GM21526 (cell line): Measurements from ENCODE around the gene ANXA4.
"Not testable (repeated sequence)": the region's sequence is repeated elsewhere in the genome, so short reads cannot be mapped to it uniquely, and the experiment has no call there.

Experiments
- ATAC-seq: cut with Tn5 transposase; IDR thresholded peaks from one replicate; pipeline ENCODE4 v1.9.1; 2021; ENCODE audit warnings: moderate library complexity; ENCODE audit not compliant: unreplicated experiment, low FRiP score

ANXA4 gene

GRCh38 chr2:69718338-69718965, 23.5 kb upstream of the ANXA4 start:
- ATAC-seq: no peak

GRCh38 chr2:69720404-69720803, 21.5 kb upstream of the ANXA4 start:
- ATAC-seq: no peak

- ATAC-seq: no peak
Measured at GRCh38 chr2:69721022-69721421, 20.9 kb upstream of the ANXA4 start.

GRCh38 chr2:69723791-69724190, 18.1 kb upstream of the ANXA4 start:
- no peak for ATAC-seq

- ATAC-seq: no peak
Measured at GRCh38 chr2:69724540-69725159, 17.3 kb upstream of the ANXA4 start.

- ATAC-seq: no peak
Measured at GRCh38 chr2:69725706-69726360, 16.1 kb upstream of the ANXA4 start.

GRCh38 chr2:69729266-69729665, 12.7 kb upstream of the ANXA4 start:
- ATAC-seq: no peak

- no peak for ATAC-seq
Measured at GRCh38 chr2:69729781-69730180, 12.2 kb upstream of the ANXA4 start.

GRCh38 chr2:69731147-69731970, 10.6 kb upstream of the ANXA4 start:
- ATAC-seq: no peak

GRCh38 chr2:69733342-69734034, 8.4 kb upstream of the ANXA4 start:
- no peak for ATAC-seq

GRCh38 chr2:69734035-69734611, 7.8 kb upstream of the ANXA4 start:
- ATAC-seq: no peak

GRCh38 chr2:69734854-69735544, 6.9 kb upstream of the ANXA4 start:
- no peak for ATAC-seq

GRCh38 chr2:69735686-69736085, 6.2 kb upstream of the ANXA4 start:
- no peak for ATAC-seq

- not testable (repeated sequence) for ATAC-seq
Measured at GRCh38 chr2:69738149-69738548, 3.8 kb upstream of the ANXA4 start.

- no peak for ATAC-seq
Measured at GRCh38 chr2:69740502-69740951, 1.4 kb upstream of the ANXA4 start.

GRCh38 chr2:69741229-69741574, 732 bp upstream of the ANXA4 start:
- no peak for ATAC-seq

GRCh38 chr2:69742322-69742952, 503 bp downstream of the ANXA4 start:
- peak; percentile 28 for ATAC-seq

GRCh38 chr2:69743847-69744264, 1.9 kb downstream of the ANXA4 start:
- ATAC-seq: no peak

- ATAC-seq: no peak
Measured at GRCh38 chr2:69744456-69744855, 2.5 kb downstream of the ANXA4 start.
